Stimulated activated CD8-positive, alpha-beta memory T cell treated with anti-CD3 and anti-CD28 coated beads, Interleukin-7, amount 100 ng/mL, for 1 hour (primary cell): Measurements from ENCODE around the gene RAB21.

ENCODE experiments used
- DNase-seq, 2 donors: peaks; one replicate each; pipeline ENCODE4 v3.0.0-alpha.2; 2020; ENCODE audit warnings: low read depth in 2 of 2

RAB21 gene, protein sequence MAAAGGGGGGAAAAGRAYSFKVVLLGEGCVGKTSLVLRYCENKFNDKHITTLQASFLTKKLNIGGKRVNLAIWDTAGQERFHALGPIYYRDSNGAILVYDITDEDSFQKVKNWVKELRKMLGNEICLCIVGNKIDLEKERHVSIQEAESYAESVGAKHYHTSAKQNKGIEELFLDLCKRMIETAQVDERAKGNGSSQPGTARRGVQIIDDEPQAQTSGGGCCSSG

DNA sequence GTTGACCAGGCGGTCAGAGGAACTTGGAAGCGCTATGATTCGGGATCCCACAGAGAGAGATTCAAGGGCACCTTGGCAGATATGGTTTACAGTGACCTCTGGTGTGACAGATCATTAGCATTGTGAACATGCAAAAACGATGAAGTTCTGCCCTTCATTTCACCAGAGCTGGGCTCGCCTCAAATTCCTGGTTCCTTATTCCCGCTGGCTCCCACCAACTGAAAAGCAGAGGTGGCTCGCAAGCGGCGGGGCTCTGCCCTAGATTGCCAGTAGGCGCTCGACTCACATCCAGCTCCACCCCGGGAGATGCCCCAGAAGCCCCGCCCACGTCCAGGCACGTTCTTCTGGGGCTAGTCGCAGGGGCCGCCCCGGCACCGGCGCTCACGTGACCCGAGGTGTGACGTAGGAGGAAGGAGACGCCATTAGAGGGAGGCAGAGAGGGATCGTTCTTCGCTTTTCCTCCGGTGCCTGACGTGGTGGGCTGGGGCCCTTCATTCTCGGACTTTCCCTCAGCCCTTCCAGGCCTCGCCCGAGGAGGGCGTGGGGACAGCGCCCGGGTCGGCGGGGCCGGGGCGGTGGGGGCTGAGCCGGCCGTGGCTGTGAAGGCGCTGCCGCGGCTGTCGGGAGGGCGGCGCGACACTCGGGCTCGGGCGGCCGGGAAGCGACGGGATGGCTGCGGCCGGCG, at the start of gene RAB21:
TSS of gene RAB21 (plus strand) at position 403 of the 685 bp plus-strand sequence. CDS start at position 670, 267 bp downstream.
- DNase-seq: peak; percentile 95 to 96

DNA sequence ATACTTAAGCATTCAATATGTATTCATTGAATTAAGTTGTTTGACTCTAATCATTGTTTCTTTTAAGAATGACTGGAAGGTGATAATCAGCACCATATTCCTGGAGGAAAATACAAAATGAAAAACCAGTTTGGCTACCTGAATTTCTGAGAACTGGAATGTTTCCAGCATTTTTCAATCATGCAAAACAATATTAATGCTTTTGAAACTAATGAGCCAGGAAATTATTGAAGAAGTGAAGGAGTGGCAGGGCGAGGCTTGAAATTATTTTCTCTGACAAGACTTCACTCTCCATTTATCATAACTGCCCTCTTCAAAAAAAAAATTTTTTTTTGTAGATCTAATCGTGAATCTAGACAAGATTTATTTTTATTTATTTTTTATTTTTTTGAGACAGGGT, 49.7 kb upstream of the RAB21 start:
- DNase-seq: no peak

DNA sequence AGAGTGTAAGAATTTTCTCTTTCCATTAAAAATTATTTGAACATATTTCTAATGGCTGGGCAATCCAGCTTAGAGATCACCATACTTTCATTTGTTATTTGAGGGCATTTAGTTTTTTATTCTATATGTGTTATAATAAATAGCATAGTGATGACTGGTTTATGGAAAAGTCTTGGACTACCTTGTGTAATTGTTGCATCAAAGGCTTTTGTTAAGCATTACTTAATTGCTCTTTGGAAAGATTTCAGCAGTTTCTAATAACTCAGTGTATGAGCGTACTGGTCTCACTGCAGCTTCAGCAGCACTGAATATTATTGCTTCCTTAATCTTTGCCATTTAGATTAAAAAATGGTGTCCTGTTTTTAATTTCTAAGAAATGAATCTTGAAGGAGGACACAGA, 46.0 kb upstream of the RAB21 start:
- DNase-seq: no peak

DNA sequence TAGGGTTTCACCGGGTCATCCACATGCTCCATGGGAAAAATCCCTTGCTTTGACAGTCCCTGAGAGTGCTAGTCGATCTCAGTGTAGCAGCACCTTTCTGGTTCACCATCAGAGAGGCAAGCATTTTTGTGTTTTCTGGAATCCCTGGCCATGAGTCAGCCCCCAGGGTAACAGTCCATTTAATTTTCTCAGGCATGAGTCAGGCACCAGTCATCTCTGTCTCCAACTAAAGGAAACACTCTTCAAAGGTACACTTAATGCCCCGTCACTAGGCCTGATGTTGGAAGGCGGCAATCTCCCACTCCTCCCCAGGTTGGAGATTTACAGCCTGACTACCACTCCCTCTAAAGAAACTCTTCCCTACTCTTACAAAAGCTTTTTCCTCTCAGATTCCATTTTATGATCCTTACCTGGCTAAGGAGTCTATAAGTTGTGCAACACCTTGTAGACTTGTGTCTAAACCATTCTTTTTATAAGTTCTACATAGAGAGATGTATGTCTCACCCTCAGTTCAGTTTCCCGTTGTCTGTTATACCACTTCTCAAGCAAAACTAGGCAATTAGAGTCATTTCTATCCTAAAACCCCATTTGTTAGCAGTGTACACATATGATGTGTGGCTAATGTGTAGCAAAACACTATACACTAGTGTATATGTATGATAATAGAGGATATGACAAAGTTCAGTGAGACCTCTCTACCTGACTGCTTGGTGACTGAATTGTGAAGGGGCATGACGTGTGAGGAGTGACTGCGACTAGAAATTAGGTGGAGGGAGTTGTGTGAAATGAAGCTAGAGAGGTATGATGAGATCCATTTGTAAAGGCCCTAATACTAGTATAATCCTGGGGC, 44.2 kb upstream of the RAB21 start:
- no peak for DNase-seq

DNA sequence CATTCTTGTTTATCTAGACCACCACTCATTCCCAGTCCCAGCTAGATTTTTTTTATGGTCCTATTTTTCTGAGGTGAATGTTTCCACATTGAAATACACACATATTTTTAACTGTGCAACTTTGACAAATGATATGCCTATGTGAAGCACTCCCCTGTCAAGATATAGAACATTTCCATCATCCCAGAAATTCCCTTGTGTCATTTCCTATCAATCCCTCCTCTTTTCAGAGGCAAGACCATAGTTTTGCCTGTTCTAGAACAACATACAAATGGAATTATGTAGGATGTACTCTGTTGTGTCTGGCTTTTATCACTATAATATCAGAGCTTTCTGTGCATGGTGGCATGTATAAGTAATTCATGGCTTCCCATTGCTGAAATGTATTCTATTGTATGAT, 36.1 kb upstream of the RAB21 start:
- DNase-seq: no peak

DNA sequence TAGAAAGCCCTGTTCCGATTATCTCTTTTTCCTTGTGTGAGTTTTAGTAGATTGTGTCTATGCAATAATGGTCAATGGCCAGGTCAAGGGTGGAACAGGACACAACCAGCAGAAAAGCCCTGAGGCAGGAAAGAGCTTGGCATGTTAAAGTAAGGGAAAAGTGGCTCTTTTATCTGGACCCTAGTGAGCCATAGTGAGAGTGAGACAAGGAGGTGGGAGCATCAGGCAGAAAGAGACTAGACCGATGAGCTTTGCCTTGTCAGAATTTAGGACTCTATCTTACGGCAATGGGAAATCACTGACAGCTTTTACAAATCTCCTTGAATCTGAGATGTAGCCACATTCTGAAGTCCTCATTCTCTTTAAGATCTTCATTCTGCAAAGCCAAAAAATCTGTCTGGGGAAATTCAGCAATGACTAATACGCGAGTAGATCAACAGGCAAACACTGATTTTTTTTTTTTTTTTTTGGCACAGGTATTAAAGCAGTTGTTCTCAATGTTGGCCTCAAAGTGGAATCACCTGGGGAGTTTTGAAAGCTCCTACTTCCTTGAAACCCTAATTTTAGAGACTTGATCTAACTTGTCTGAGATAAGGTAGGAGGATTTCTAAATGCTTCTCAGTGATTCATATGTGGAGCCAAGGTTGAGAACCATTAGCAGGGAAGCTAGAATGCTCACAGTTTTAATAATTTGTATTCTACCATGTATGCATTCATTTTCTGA, 34.9 kb upstream of the RAB21 start:
- DNase-seq: no peak

DNA sequence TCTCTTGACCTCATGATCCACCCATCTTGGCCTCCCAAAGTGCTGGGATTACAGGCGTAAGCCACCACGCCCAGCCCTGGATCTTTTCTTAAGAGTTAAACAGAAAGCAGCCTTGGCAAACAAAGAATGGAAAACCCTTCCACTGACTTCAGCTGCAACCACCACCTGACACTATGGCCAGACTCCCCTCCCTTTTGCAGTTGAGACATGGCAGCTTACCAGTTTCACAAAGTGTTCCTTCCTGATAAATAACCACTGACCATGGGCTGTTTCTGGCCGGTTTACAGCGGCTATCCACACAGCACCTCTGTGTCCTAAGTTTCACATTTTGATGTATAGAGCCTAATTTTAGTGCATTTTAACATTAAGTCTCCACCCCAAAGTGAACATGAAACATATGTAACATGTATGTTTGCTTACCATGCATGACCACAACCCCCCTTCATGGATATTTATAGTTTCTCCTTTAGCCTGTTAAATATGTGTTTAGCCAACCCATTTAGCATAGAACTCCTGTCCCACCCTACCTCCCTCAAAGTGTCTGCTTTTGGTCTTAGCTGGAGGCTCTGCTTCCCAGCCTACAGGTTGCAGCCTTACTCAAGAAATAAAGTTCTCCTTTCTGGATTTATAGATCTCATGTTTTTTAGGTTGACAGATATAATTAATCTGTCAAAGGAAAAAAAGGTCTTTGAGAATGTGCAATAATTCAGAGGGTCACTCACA, 32.7 kb upstream of the RAB21 start:
- DNase-seq: no peak

DNA sequence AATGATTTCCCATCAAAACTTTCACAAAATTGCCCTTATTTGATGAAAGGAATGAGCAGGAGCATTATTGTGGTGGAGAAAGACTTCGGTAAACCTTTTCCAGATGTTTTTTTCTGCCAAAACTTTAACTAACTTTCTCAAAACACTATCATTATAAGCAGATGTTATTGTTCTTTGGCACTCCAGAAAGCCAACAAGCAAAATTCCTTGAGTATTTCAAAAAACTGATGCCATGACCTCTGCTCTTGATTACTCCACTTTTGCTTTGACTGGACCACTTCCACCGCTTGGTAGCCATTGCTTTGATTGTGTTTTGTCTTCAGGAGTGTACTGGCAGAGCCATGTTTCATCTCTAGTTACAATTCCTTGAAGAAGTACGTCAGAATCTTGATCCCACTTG, 29.7 kb upstream of the RAB21 start:
- DNase-seq: no peak

DNA sequence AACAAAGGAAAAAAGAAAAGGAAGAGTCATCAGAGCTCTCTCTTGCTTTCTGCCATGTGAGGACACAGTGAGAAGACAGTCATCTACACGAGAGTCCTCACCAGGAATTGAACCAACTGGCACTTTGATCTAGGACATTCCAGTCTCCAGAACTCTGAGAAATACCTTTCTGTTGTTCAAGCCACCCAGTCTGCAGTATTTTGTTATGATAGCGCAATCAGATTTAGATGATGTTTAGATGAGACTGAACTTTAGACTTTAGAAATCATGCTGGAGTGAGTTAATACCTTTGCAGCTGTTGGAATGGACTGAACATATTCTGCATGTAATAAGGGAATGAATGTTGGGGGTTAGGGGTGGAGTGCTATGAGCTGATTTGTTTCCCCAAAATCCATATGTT, 28.1 kb upstream of the RAB21 start:
- DNase-seq: no peak

DNA sequence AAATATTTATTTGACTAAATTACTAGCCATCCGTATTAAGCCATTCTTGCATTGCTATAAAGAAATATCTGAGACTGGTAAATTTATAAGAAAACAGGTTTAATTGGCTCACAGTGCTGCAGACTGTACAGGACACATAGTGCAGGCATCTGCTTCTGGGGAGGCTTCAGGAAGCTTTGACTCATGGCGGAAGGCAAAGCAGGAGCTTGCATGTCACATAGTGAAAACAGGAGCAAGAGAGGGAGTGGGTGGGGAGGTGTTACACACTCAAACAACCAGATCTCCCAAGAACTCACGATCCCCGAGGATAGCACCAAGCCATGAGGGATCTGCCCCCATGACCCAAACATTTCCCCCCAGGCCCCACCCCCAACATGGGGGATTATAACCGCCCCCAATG, 26.7 kb upstream of the RAB21 start:
- DNase-seq: no peak

DNA sequence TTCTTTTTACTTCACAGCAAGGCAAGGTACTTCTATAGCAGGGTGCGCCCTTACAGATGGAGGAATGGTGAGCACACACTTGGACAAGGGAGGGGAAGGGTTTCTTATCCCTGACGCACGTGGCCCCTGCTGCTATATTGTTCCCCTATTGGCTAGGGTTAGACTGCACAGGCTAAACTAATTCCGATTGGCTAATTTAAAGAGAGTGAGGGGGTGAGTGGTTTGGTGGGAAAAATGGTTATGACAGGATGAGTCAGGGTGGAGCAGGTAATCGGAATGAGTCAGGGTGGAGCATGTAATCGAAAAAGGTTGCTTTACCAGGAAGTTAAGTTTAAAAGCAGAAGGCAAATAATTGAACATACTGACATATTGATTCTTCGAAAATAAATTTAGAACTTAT, 23.7 kb upstream of the RAB21 start:
- no peak for DNase-seq

DNA sequence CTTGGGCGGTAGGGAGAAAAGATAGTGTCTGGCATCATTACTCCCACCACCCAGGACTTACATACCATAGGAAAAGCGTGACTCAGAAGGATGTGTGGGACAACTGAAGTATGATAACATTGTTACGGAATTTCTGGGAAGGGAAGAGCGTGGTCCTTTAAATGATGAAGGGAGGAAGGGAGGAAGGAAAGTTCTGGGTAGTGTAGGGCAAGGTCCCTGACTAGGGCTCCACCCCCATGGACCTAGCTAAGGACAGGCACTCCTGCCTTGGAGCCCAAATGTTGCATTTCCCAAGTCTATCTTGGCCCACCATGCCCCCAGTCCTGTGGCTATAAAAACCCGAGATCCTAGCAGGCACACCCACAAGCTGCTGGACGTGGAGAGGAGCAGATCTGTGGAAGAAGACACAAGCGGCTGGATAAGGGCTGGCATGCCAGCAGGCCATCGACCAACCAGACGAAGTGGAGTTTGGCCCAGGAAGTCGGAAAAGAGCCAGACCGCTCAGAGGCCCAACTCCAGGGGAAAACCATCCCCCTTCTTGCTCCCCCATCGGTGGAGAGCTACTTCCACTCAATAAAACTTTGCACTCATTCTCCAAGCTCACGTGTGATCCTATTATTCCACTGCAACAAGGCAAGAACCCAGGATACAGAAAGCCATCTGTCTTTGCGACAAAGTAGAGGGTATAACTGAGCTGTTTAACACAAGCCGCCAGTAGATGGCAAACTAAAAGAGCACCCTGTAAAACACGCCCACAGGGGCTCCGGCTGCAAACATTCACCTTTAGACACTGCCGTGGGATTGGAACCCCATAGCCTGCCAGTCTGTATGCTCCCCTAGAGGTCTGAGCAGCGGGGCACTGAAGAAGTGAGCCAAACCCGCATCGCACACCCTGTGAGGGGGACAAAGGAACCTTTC, 23.0 kb upstream of the RAB21 start:
- DNase-seq: no peak

DNA sequence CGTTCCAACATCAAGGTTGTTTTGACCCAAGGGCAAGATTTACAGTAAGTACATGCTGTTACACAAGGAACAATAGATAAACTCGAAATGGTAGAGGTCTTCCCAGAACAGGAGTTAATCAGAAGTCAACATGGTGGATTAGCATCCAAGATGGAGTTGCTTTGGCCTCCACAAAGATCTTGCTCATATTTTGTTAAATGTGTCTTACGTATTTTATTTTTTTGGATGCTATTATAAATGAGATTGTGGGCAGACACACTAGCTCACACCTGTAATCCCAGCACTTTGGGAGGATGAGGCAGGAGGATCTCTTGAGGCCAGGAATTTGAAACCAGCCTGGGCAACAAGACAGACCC, 22.3 kb upstream of the RAB21 start:
- DNase-seq: no peak

DNA sequence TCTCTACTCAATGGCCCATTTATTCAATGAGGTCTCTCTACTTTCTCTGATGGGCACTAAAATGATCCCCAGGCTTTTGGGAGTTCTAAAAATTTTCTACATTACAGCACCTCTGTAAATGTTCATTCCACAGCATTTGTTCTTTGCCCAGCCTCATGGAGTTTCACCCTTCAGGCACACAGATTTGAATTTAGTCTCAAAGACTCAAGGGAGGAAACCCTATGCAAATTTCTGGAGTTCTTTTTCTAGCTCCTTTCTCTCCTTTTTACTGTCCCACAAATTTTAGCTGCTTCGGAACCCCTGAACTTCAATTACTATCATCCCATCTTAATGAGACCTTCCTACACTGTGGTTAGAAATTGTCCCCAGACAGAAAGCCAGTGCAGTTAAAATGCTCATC, 17.5 kb upstream of the RAB21 start:
- no peak for DNase-seq

DNA sequence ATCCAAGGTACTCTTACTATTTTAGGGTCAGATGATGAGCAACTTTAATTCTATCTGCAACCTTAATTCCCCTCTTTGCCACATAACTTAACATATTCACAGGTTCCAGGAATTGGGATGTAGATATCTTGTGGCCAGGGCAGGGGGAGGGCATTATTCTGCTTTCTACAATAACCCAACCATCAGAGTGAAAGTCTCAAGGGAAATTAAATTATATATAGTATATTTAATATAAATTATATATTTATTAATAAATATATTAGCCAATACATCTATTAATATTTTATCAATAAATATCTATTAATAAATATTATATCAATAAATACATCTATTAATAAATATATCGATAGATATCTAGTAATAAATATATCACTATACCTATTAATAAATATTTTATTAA, 11.7 kb upstream of the RAB21 start:
- DNase-seq: no peak

DNA sequence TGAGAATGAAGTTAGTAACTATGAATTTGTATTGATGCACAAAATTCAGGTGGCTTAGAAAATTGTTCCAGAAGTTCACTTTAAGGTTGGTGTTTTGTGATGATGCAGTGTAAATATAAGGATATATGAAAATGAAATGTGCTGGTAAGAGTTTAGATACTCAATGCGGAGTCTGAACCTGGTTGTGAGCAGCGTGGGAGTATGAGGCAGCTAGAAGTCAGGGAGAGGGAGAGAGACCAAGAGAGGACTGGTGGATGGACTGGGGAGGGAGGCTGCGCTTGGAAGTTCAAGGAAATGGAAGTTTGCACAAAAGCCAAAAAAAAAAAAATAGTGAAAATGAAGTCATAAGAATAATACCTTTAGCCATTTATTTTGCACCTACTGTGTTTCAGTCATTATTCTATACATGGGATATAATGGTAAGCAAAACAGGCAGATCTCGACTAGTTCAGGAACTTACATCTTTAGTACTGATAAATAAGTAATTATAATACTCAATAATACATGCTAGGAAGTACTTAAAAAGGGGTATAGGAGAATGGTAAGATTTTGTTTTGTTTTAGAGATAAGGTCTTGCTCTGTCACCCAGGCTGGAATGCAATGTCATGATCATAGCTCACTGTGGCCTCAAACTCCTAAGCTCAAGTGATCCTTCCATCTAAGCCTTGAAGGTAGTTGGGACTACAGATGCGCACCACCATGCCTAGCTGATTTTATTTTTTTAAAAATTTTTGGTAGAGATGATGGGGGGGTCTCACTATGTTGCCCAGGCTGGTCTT, 10.0 kb upstream of the RAB21 start:
- DNase-seq: no peak

DNA sequence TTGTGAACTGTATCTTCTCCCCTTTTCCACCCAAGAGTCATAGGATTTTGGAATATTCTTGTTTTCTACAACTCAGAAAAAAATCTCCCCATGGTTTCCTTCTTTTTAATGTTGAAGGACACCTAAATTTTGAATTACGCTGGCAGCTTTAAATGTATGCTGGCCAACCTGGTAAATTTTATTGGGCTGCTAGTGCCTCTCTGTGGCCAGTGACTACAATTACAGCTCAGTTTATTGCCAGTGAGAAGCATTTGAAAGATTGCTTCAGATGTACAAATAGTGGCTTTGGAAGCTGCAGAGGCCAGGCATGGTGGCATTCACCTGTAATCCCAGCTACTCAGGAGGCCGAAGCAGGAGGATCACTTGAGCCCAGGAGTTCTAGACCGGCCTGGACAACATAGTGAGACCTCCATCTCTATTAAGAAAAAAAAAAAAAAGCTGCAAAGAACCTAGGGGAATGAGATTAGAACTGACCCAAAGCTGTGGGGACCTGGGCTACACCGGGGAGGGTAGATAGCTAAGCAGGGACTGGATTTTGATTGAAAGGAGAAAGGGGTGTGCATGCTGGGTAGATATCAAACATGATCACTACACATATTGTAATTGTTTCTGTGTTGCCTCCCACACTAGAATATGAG, 7.6 kb upstream of the RAB21 start:
- DNase-seq: peak; percentile 10 to 14

DNA sequence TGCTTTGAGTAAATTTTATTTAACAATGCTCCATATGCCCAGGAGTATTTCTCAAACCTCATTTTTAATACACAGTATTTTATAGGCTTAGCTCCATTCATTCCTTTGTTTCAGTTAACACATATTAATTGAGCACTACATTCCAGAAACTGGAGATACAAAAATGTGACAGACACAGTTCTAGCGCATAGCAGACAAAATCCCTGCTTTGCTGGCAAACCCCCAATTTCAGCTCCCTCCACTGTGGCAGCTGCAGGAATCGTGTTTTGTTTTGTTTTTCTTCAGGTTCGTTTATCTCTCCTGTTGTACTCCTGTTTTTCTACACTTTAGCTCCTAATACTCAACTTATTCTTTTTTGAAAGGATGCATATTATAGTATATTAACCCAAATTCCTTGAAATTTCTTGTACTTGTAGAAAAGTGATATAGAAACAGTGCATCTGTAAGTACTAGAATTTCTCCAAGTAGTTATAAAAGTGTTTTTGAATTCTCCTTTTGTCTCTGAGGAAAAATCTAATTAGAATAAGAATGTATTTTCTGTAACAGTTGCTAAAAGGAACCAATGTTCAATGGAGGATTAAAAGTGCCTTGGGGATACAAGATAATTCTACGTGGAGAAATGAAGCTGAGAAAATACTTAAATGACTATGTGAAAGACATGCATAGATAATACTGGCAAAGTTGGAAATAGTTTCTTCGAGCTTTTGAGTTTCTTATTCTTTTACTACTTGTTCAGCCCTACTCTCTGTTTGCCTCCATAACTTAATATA, 6.4 kb upstream of the RAB21 start:
- DNase-seq: no peak
